Chondrocyte (in vitro differentiated cells): Measurements from ENCODE around the gene DPYSL3. TPM values are rescaled to one million over a fixed set of nuclear protein-coding genes. Genes with fewer than 3 reads are reported as not detected.
A peak's percentile ranks its signal among the peaks of the same experiment; 100 is the strongest.

Experiments used
- DNase-seq: peaks from one replicate; pipeline ENCODE4 v3.0.0; 2021; ENCODE audit warnings: mixed read lengths, low spot score
- H3K27ac Mint-ChIP-seq: one replicate; pipeline ENCODE4 v1.8.0; 2021; ENCODE audit warnings: mild to moderate bottlenecking, moderate library complexity, mixed read lengths; ENCODE audit not compliant: unreplicated experiment
- H3K27me3 Mint-ChIP-seq: 2 replicates; pipeline ENCODE4 v1.8.0; 2021; ENCODE audit warnings: low read depth, mixed read lengths
- H3K36me3 Mint-ChIP-seq: 2 replicates; pipeline ENCODE4 v1.8.0; 2021; ENCODE audit warnings: low read depth, mixed read lengths
- H3K4me1 Mint-ChIP-seq: 2 replicates; pipeline ENCODE4 v1.8.0; 2021; ENCODE audit warnings: low read depth, mild to moderate bottlenecking, mixed read lengths
- H3K4me3 Mint-ChIP-seq: one replicate; pipeline ENCODE4 v1.8.0; 2021; ENCODE audit warnings: mild to moderate bottlenecking, moderate library complexity, mixed read lengths; ENCODE audit not compliant: unreplicated experiment
- H3K9me3 Mint-ChIP-seq: 2 replicates; pipeline ENCODE4 v1.8.0; 2021; ENCODE audit warnings: low read depth, mixed read lengths
- long read RNA-seq: library from polyadenylated mRNA; stranded (forward); transcript quantifications from one replicate; pipeline ENCODE4 v2.0.0, GENCODE V29; 2021
- total RNA-seq: library from RNA; stranded (reverse); gene quantifications from 3 replicates; pipeline ENCODE4 v1.2.1, GENCODE V29; 2021
- TF ChIP-seq, protein P1 (sequence below): fragments of 200-600 bp; sonication (generic); IDR thresholded peaks from 2 replicates; pipeline ENCODE4 v1.5.0; 2021; ENCODE audit warnings: antibody characterized with exemption, mild to moderate bottlenecking, moderate library complexity

The DPYSL3 gene
- total RNA-seq, result 60.2 to 63.1 TPM (median 60.4 TPM) in 3 replicates
- long read RNA-seq, full-length matches to known transcripts, result 28 of 40 reads
- long read RNA-seq, partial matches to known transcripts, result 4 of 40 reads
- long read RNA-seq, other reads (novel, unspliced or antisense), result 8 of 40 reads

DNA sequence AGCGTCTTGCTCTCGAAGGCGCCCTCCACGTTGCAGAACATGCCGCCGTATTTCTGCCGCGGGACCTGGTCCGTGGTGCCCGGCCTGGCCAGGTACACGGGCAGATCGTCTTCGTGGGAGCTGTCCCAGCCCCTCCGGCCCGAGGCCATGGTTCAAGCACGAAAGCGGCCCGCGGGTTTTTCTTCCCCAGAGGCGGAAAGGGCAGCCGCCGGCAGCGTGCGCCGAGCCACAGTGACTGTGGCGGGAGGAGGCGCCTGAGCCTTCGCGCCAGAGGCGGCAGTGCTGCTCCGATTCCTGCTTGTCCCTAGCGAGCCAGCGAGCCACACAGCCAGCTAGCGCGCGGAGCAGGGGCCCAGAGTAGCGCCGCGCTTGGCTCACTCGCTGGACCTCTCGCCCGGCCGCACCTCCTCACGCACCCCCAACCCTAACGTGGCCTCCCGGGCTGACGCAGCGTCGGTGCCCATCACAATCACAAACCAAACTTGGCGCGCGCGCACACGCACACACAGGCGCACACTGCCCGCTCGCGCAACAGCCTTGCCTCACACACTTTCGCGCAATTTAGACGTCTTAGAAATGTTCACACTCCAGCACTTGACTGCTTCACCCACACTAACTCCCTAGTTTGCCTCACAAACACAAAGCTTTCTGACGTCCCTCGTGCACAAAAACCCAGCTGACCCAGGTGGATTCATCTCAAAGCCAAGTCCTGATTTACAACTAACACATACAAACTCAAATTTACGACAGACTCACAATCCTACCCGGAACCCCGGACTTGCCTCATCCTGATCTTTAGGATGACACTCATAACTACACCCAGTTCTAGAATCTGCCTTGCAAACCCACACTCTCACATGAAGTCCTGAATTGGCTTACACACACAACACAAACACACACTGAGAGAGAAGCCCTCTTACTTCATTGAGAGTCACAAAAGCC lies at the start of gene DPYSL3:
Gene DPYSL3 (minus strand): TSS at position 359 of the 942 bp plus-strand sequence. CDS start 210 bp downstream, at position 149.
- peak within 1 kb of the TSS; percentile 82 for H3K4me3 Mint-ChIP-seq
- peak within 1 kb of the TSS; percentile 0 for H3K27ac Mint-ChIP-seq
- TF ChIP-seq, protein P1, sequence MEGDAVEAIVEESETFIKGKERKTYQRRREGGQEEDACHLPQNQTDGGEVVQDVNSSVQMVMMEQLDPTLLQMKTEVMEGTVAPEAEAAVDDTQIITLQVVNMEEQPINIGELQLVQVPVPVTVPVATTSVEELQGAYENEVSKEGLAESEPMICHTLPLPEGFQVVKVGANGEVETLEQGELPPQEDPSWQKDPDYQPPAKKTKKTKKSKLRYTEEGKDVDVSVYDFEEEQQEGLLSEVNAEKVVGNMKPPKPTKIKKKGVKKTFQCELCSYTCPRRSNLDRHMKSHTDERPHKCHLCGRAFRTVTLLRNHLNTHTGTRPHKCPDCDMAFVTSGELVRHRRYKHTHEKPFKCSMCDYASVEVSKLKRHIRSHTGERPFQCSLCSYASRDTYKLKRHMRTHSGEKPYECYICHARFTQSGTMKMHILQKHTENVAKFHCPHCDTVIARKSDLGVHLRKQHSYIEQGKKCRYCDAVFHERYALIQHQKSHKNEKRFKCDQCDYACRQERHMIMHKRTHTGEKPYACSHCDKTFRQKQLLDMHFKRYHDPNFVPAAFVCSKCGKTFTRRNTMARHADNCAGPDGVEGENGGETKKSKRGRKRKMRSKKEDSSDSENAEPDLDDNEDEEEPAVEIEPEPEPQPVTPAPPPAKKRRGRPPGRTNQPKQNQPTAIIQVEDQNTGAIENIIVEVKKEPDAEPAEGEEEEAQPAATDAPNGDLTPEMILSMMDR, result peak; percentile 73
- DNase-seq, result peak; percentile 92
- H3K27me3 Mint-ChIP-seq, result peaks cover 2% of the 10 kb centered on the region
- H3K9me3 Mint-ChIP-seq, result no peaks in the 10 kb centered on the region
- H3K36me3 Mint-ChIP-seq, result no peaks in the 10 kb centered on the region
- H3K4me1 Mint-ChIP-seq, result peaks cover 22% of the 10 kb centered on the region

DNA sequence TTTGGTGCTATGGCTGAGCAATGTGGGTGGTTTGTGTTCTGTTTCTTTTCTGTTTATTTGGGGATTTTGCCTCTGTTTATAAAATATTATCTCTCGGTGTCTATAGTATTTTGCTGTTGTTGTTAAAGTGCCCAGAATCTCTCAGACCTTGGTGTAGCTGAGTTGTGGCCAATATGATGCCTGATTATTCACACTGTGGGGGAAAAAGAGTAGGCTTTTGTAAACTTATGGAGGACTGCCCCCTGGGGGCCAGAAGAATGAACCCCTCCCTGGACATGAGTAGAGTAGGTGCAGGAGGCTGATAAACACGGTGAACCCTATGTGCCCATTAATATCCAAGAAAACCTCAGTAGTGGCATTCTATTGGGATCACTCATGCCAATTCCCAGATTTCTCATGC lies 49.0 kb upstream of the DPYSL3 start:
- no peak for DNase-seq
- Mint-ChIP-seq H3K4me3 (no peak overlapping the region), H3K9me3 (no peaks in the 10 kb centered on the region), H3K27ac (no peak overlapping the region), H3K4me1 (peaks cover 14% of the 10 kb centered on the region), H3K36me3 (no peaks in the 10 kb centered on the region), H3K27me3 (peaks cover 6% of the 10 kb centered on the region)
- TF ChIP-seq, protein P1, result peak; percentile 85

DNA sequence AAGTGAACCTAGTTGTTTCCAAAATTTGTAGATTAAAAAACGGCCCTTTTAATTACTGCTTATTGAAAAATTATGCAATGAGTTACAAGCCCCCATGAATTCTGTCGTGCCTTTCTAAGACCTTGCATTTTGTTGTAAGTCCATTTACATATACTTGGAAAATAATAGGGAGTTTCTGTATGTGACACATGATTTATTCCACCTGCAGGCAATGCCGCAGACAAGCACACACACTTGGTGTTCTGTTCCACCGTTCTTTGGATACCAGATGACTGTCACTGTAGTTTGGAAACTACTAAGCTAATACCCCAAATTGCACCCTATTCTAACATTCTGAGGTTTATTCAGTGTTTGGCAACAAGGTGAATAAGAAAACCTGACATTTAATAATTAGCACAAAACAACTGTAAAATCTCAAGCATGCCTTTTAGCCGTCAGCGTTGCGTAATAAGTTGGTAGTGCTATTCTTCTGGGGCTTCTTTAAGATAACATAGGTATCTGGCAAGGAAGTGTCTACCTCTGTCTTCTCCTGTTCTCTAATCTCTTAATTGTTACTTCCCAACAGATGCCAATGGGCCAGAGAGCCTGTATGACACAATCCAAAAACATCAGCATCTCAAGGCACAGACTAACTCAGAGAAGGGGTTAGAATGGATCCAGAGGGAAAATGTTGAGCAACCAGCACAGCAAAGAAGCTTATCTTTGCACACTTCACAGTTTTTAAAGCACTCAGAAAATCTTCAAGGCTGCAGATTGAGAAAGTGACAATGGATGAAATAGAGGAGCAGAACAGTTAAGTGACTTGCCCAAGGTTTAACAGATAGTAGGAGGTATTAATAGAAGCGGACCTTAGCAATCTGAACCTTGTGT lies 48.2 kb upstream of the DPYSL3 start:
- Mint-ChIP-seq H3K36me3 (no peaks in the 10 kb centered on the region), H3K27me3 (peaks cover 6% of the 10 kb centered on the region), H3K4me1 (peaks cover 18% of the 10 kb centered on the region), H3K27ac (no peak overlapping the region), H3K9me3 (no peaks in the 10 kb centered on the region), H3K4me3 (no peak overlapping the region)
- DNase-seq, result no peak
- TF ChIP-seq, protein P1, result no peak

DNA sequence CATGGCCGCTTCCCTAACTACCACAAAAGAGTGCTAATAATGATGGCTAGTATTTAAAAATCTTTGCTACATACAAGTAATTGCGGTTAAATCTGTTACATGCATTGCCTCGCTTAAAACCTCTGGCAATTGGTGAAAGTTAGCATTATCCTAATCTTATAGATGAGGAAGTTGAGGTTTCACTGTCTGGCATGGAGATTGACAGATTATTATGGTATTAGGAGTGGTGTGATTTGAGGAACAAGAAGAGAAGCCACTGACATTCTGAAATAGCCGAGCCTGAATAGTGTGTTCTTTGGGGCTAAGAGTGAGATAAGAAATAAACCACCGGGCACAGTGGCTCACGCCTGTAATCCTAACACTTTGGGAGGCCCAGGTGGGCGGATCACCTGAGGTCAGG lies 45.3 kb upstream of the DPYSL3 start:
- no peaks in the 10 kb centered on the region for H3K27me3 Mint-ChIP-seq
- H3K36me3 Mint-ChIP-seq, result no peaks in the 10 kb centered on the region
- peak overlapping the region; percentile 86 for H3K27ac Mint-ChIP-seq
- H3K4me3 Mint-ChIP-seq, result no peak overlapping the region
- TF ChIP-seq, protein P1, result no peak
- no peak for DNase-seq
- H3K4me1 Mint-ChIP-seq, result peaks cover 18% of the 10 kb centered on the region
- H3K9me3 Mint-ChIP-seq, result no peaks in the 10 kb centered on the region
